ENCODE data around the gene ADAM11. TPM values are rescaled to one million over a fixed set of nuclear protein-coding genes. Genes with fewer than 3 reads are reported as not detected.

The ADAM11 gene
- total and polyA plus RNA-seq, 7 donors: under 0.01 to 3.3 (median 2.5) TPM; not detected in 1

- Histone ChIP-seq H3K27ac (peak overlapping the region; percentile 88 to 99 (median 96)), H3K4me3 (peak overlapping the region; percentile 83 to 87 (median 86)), H3K27me3 (peaks cover 0 to 8% (median 3%) of the 10 kb centered on the region in 3 donors), H3K4me1 (peaks cover 0 to 15% (median 10%) of the 10 kb centered on the region in 4 donors), H3K9me3 (no peaks in the 10 kb centered on the region), H3K36me3 (peaks cover 0 to 5% (median 0%) of the 10 kb centered on the region in 4 donors)
- peak; percentile 74 for DNase-seq
- TF ChIP-seq, protein P1, sequence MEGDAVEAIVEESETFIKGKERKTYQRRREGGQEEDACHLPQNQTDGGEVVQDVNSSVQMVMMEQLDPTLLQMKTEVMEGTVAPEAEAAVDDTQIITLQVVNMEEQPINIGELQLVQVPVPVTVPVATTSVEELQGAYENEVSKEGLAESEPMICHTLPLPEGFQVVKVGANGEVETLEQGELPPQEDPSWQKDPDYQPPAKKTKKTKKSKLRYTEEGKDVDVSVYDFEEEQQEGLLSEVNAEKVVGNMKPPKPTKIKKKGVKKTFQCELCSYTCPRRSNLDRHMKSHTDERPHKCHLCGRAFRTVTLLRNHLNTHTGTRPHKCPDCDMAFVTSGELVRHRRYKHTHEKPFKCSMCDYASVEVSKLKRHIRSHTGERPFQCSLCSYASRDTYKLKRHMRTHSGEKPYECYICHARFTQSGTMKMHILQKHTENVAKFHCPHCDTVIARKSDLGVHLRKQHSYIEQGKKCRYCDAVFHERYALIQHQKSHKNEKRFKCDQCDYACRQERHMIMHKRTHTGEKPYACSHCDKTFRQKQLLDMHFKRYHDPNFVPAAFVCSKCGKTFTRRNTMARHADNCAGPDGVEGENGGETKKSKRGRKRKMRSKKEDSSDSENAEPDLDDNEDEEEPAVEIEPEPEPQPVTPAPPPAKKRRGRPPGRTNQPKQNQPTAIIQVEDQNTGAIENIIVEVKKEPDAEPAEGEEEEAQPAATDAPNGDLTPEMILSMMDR (IDR thresholded peaks at IDR 0.05): no peak
- TF ChIP-seq POLR2AphosphoS5 (IDR thresholded peaks at IDR 0.05): peak in 2 of 4 donors; percentile 24 to 32
- intact Hi-C loops (cut with DNase I): loop anchor here (2.0 kb wide), 1 partner anchor 32 kb away; no protein-coding TSS in a partner anchor
- 3% methylated on average over 58 of the region's 58 CpGs for whole genome bisulfite sequencing, 2 donors
Measured at GRCh38 chr17:44830359-44831288, 71.8 kb downstream of the ADAM11 start.

GRCh38 chr17:44831371-44831770, 72.6 kb downstream of the ADAM11 start:
- no peak for DNase-seq
- Histone ChIP-seq H3K36me3 (no peaks in the 10 kb centered on the region), H3K4me3 (no peak overlapping the region), H3K27me3 (peaks cover 0 to 8% (median 3%) of the 10 kb centered on the region in 3 donors), H3K9me3 (no peaks in the 10 kb centered on the region), H3K27ac (peak overlapping the region in 3 of 4 donors; percentile 94 to 99 (median 98)), H3K4me1 (peaks cover 0 to 8% (median 6%) of the 10 kb centered on the region in 4 donors)
- WGBS, 2 donors: 55 to 75% methylated on average over 12 of the region's 12 CpGs
- intact Hi-C loops (cut with DNase I): loop anchor here (2.0 kb wide), 1 partner anchor 31 kb away; no protein-coding TSS in a partner anchor
- TF ChIP-seq POLR2A (IDR thresholded peaks at IDR 0.05): no peak
- no peak for TF ChIP-seq POLR2AphosphoS5 (IDR thresholded peaks at IDR 0.05)
- TF ChIP-seq EP300 (IDR thresholded peaks at IDR 0.05): no peak

Small RNA genes within 50 kb of the gene (small RNA-seq; reads per million reads assigned to genes)
- gene RN7SL819P: 0 reads per million in 3 donors

Other genes with a start within 250 kb of the ADAM11 start
- 1 to 10 TPM; 2.1 to 2.8 (median 2.5) TPM for gene FZD2, start 201.5 kb upstream of the ADAM11 start, total RNA-seq
- 1 to 10 TPM in 2 of 3 donors, under 1 TPM in 1; 0.60 to 1.4 (median 1.2) TPM for gene FZD2, start 201.5 kb upstream of the ADAM11 start, polyA plus RNA-seq
- under 1 TPM in 1 of 4 donors, not detected in 3; 0.36 TPM for gene MEIOC, start 102.5 kb upstream of the ADAM11 start, total RNA-seq
- under 1 TPM in 1 of 3 donors, not detected in 2; 0.12 TPM for gene MEIOC, start 102.5 kb upstream of the ADAM11 start, polyA plus RNA-seq
- gene CCDC43, start 69.2 kb upstream of the ADAM11 start, total RNA-seq: 10 to 100 TPM; 14.3 to 20.8 (median 15.8) TPM
- gene CCDC43, start 69.2 kb upstream of the ADAM11 start, polyA plus RNA-seq: 10 to 100 TPM; 10.2 to 14.9 (median 14.3) TPM
- gene DBF4B, start 50.3 kb upstream of the ADAM11 start, total RNA-seq: 1 to 10 TPM; 3.5 to 5.2 (median 4.8) TPM
- 1 to 10 TPM in 2 of 3 donors, under 1 TPM in 1; 0.60 to 7.8 (median 1.2) TPM for gene DBF4B, start 50.3 kb upstream of the ADAM11 start, polyA plus RNA-seq
- gene GJC1, start 71.3 kb downstream of the ADAM11 start, total RNA-seq: 100 to 1,000 TPM in 1 of 4 donors, 10 to 100 TPM in 3; 68.0 to 134 (median 82.7) TPM
- 1 to 10 TPM in 1 of 3 donors, under 1 TPM in 2; 0.23 to 4.7 (median 0.60) TPM for gene GJC1, start 71.3 kb downstream of the ADAM11 start, polyA plus RNA-seq
- gene HIGD1B, start 88.9 kb downstream of the ADAM11 start, total RNA-seq: 1 to 10 TPM in 2 of 4 donors, not detected in 2; 1.8 to 2.5 TPM
- gene HIGD1B, start 88.9 kb downstream of the ADAM11 start, polyA plus RNA-seq: 1 to 10 TPM in 1 of 3 donors, not detected in 2; 1.1 TPM
- 10 to 100 TPM; 33.7 to 93.1 (median 55.8) TPM for gene EFTUD2, start 140.5 kb downstream of the ADAM11 start, total RNA-seq
- 10 to 100 TPM; 20.6 to 48.4 (median 21.6) TPM for gene EFTUD2, start 140.5 kb downstream of the ADAM11 start, polyA plus RNA-seq
- gene GFAP, start 156.5 kb downstream of the ADAM11 start, total RNA-seq: not detected
- gene GFAP, start 156.5 kb downstream of the ADAM11 start, polyA plus RNA-seq: 1 to 10 TPM in 2 of 3 donors, not detected in 1; 1.3 to 2.4 TPM
- gene KIF18B, start 188.8 kb downstream of the ADAM11 start, total RNA-seq: 1 to 10 TPM in 1 of 4 donors, under 1 TPM in 3; under 0.01 to 1.4 (median 0.30) TPM
- gene KIF18B, start 188.8 kb downstream of the ADAM11 start, polyA plus RNA-seq: 10 to 100 TPM in 1 of 3 donors, 1 to 10 TPM in 1, under 1 TPM in 1; 0.60 to 10.5 (median 1.4) TPM
- gene C1QL1, start 209.3 kb downstream of the ADAM11 start, total RNA-seq: 1 to 10 TPM in 2 of 4 donors, under 1 TPM in 2; 0.41 to 4.3 (median 1.3) TPM
- gene C1QL1, start 209.3 kb downstream of the ADAM11 start, polyA plus RNA-seq: 1 to 10 TPM in 2 of 3 donors, not detected in 1; 1.4 to 2.0 TPM